Transverse colon (tissue), 4 donors: ENCODE measurements around the gene LARGE1. TPM values are rescaled to one million over a fixed set of nuclear protein-coding genes. Genes with fewer than 3 reads are reported as not detected.
A peak's percentile ranks its signal among the peaks of the same experiment; 100 is the strongest.

Experiments used
- DNase-seq: peaks from one replicate; pipeline ENCODE4 v3.0.0-alpha.2; 2019
- H3K27ac ChIP-seq, 4 donors: fragments of 200-600 bp; sonication (generic); 2 replicates each; pipeline ENCODE4 v1.5.1; 2016 to 2018; ENCODE audit warnings: inconsistent platforms in 4 of 4
- H3K27me3 ChIP-seq: fragments of 200-600 bp; sonication (generic); 2 replicates; pipeline ENCODE4 v1.5.1; 2017; ENCODE audit warnings: inconsistent platforms
- H3K36me3 ChIP-seq, 4 donors: fragments of 200-600 bp; sonication (generic); 2 replicates each; pipeline ENCODE4 v1.5.1; 2017 to 2019; ENCODE audit warnings: inconsistent platforms in 4 of 4
- H3K4me1 ChIP-seq, 4 donors: fragments of 200-600 bp; sonication (generic); 2 replicates each; pipeline ENCODE4 v1.5.1; 2017 to 2020; ENCODE audit warnings: inconsistent platforms in 4 of 4
- H3K4me3 ChIP-seq, 4 donors: fragments of 200-600 bp; sonication (generic); 1 replicate in 1 of 4; 2 replicates in 3 of 4; pipeline versions ENCODE4 v1.5.1 to v1.6.1; 2017 to 2019; ENCODE audit warnings: inconsistent platforms in 4 of 4
- H3K9me3 ChIP-seq, 2 donors: fragments of 200-600 bp; sonication (generic); 2 replicates each; pipeline ENCODE4 v1.5.1; 2017 to 2019; ENCODE audit warnings: inconsistent platforms in 2 of 2
- CTCF ChIP-seq, 5 experiments: fragments of 200-600 bp in 3 of 5; fragments of 450-650 bp in 2 of 5; sonication (generic) in 3 of 5; IDR thresholded peaks; 1 replicate in 2 of 5; 2 replicates in 3 of 5; pipeline ENCODE4 v1.5.1; 2016 to 2017; ENCODE audit warnings: antibody characterized with exemption in 5 of 5, inconsistent platforms in 3 of 5, mild to moderate bottlenecking in 2 of 5, moderate library complexity in 1 of 5
- EP300 ChIP-seq: sonication (generic); formaldehyde crosslinking; IDR thresholded peaks from one replicate; pipeline ENCODE4 v1.6.1; 2017; ENCODE audit warnings: antibody characterized with exemption, low read depth
- POLR2A ChIP-seq: fragments of 450-650 bp; IDR thresholded peaks from one replicate; pipeline ENCODE4 v1.6.1; 2016; ENCODE audit warnings: antibody characterized with exemption, mild to moderate bottlenecking, moderate library complexity
- POLR2AphosphoS5 ChIP-seq, 3 donors: sonication (generic); formaldehyde crosslinking; IDR thresholded peaks; one replicate each; pipeline ENCODE4 v1.6.1; 2016; ENCODE audit warnings: antibody characterized with exemption in 3 of 3
- WGBS, 2 donors: methylation state at CpG; one replicate each; pipeline ENCODE4 v1.1.5; 2018; ENCODE audit warnings: low coverage in 1 of 2; 5-methylcytosine and 5-hydroxymethylcytosine counted together
- in situ Hi-C, 4 donors: fragments of 200-750 bp; cut with MboI; loops; one replicate each; pipeline versions ENCODE4 v1.15.0 to v1.15.1; 2017; ENCODE audit warnings: low sequenced_read_pairs in 3 of 4, low pct_ligation_motif_present in 1 of 4, low pct_unique_long_range_greater_than_20kb in 1 of 4
- intact Hi-C: fragments of 100-400 bp; cut with DNase I; formaldehyde crosslinking; loops from one replicate; pipeline ENCODE4 v1.15.1; 2023; ENCODE audit warnings: low total_unique reads
- total RNA-seq, 4 donors: library from RNA; depleted of rRNA; stranded (reverse); fragments of >200 nt; gene quantifications; one replicate each; pipeline ENCODE4 v1.1.0, GENCODE V29; 2016

Gene LARGE1
- total RNA-seq, 4 donors from 2014 or later, result 46.5 to 304 (median 80.5) TPM

- H3K27me3 ChIP-seq, result no peaks in the 10 kb centered on the region
- intact Hi-C loops, result no loop called here
- in situ Hi-C loops, result loop anchor here in 1 of 4 donors (25.0 kb wide), 1 partner anchor 591 kb away; no protein-coding TSS in a partner anchor
- no peak overlapping the region for H3K27ac ChIP-seq
- no peak for TF ChIP-seq POLR2A
- no peak for TF ChIP-seq POLR2AphosphoS5 (IDR thresholded peaks at IDR 0.05)
- no peak for TF ChIP-seq EP300
- no peak for TF ChIP-seq CTCF (IDR thresholded peaks at IDR 0.05)
- no peaks in the 10 kb centered on the region for H3K36me3 ChIP-seq
- no peaks in the 10 kb centered on the region for H3K9me3 ChIP-seq
- peaks cover 0 to 20% (median 5%) of the 10 kb centered on the region in 4 donors for H3K4me1 ChIP-seq
- DNase-seq, result no peak
- no peak overlapping the region for H3K4me3 ChIP-seq
- WGBS, 2 donors, result 89 to 94% methylated on average over 5 to 7 of the region's 7 CpGs
Measured at GRCh38 chr22:33903012-33903411, 17.3 kb downstream of the LARGE1 start.

GRCh38 chr22:33902073-33902472, 18.2 kb downstream of the LARGE1 start:
- Histone ChIP-seq H3K4me3 (no peak overlapping the region), H3K27ac (no peak overlapping the region), H3K27me3 (no peaks in the 10 kb centered on the region), H3K9me3 (no peaks in the 10 kb centered on the region), H3K4me1 (peaks cover 0 to 13% (median 1%) of the 10 kb centered on the region in 4 donors), H3K36me3 (no peaks in the 10 kb centered on the region)
- TF ChIP-seq CTCF (IDR thresholded peaks at IDR 0.05) (no peak), POLR2A (no peak), EP300 (no peak), POLR2AphosphoS5 (IDR thresholded peaks at IDR 0.05) (no peak)
- in situ Hi-C loops, result loop anchor here in 1 of 4 donors (25.0 kb wide), 1 partner anchor 590 kb away; no protein-coding TSS in a partner anchor
- 73 to 86% methylated on average over 3 to 8 of the region's 8 CpGs for WGBS, 2 donors
- no peak for DNase-seq
- intact Hi-C loops, result no loop called here

- in situ Hi-C loops (no loop called here), intact Hi-C loops (no loop called here)
- no peaks in the 10 kb centered on the region for H3K27me3 ChIP-seq
- TF ChIP-seq POLR2AphosphoS5 (IDR thresholded peaks at IDR 0.05) (no peak), POLR2A (no peak), EP300 (no peak), CTCF (IDR thresholded peaks at IDR 0.05) (no peak)
- H3K4me1 ChIP-seq, result peaks cover 0 to 8% (median 0%) of the 10 kb centered on the region in 4 donors
- no peaks in the 10 kb centered on the region for H3K36me3 ChIP-seq
- WGBS, 2 donors, result 87 to 90% methylated on average over 2 to 7 of the region's 7 CpGs
- no peak overlapping the region for H3K4me3 ChIP-seq
- no peaks in the 10 kb centered on the region for H3K9me3 ChIP-seq
- DNase-seq, result no peak
- H3K27ac ChIP-seq, result no peak overlapping the region
Measured at GRCh38 chr22:33898121-33898520, 22.2 kb downstream of the LARGE1 start.

GRCh38 chr22:33897448-33897835, 22.8 kb downstream of the LARGE1 start:
- in situ Hi-C loops, result no loop called here
- TF ChIP-seq POLR2A (no peak), POLR2AphosphoS5 (IDR thresholded peaks at IDR 0.05) (no peak), CTCF (IDR thresholded peaks at IDR 0.05) (no peak), EP300 (no peak)
- H3K27ac ChIP-seq, result peak overlapping the region in 1 of 4 donors; percentile 0
- H3K27me3 ChIP-seq, result no peaks in the 10 kb centered on the region
- H3K4me1 ChIP-seq, result peaks cover 0 to 5% (median 0%) of the 10 kb centered on the region in 4 donors
- intact Hi-C loops, result no loop called here
- H3K36me3 ChIP-seq, result no peaks in the 10 kb centered on the region
- H3K4me3 ChIP-seq, result no peak overlapping the region
- no peaks in the 10 kb centered on the region for H3K9me3 ChIP-seq
- WGBS, 2 donors, result 79 to 87% methylated on average over 8 of the region's 8 CpGs
- DNase-seq, result no peak
